Retinal pigment epithelial cell (primary cell): Measurements from ENCODE around the gene APOOL.
A peak's percentile ranks its signal among the peaks of the same experiment; 100 is the strongest.
"Not testable (repeated sequence)": the region's sequence is repeated elsewhere in the genome, so short reads cannot be mapped to it uniquely, and the experiment has no call there.

ENCODE experiments used
- DNase-seq: peaks from one replicate; pipeline ENCODE4 v3.0.0-alpha.2; 2010; ENCODE audit warnings: low read depth
- H3K4me3 ChIP-seq: 2 replicates; pipeline ENCODE4 v1.5.1; 2011; ENCODE audit warnings: mild to moderate bottlenecking, low read length, control low read depth, moderate library complexity
- CTCF ChIP-seq: conservative IDR thresholded peaks from 2 replicates; pipeline ENCODE4 v1.5.1; 2011; ENCODE audit warnings: low read depth, low read length, control low read depth, inconsistent platforms

The APOOL gene

GRCh38 chrX:85029043-85029442, 25.4 kb downstream of the APOOL start:
- no peak overlapping the region for H3K4me3 ChIP-seq
- no peak for DNase-seq
- TF ChIP-seq CTCF, result no peak

GRCh38 chrX:85031505-85031904, 27.8 kb downstream of the APOOL start:
- no peak for DNase-seq
- no peak overlapping the region for H3K4me3 ChIP-seq
- TF ChIP-seq CTCF, result no peak

GRCh38 chrX:85037114-85037513, 33.4 kb downstream of the APOOL start:
- no peak for TF ChIP-seq CTCF
- no peak for DNase-seq

DNA sequence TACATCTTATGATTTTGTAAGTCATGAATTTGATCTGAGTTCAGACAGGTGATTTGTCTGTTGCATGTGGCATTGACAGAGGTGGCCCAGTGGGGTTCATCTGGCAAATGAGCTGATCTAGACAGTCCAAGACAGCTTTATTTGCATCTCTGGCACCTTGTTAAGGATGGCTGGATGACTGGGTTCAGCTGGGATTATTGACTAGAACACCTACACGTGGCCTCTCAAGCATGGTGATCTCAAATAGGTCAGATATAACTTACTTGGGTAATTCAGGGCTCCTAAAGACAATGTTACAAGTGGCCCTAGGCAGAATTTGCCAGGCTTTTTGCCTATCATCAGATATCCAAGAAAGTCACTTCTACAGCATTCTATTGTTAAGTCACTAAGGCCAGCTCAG, 48.0 kb downstream of the APOOL start:
- no peak for DNase-seq
- H3K4me3 ChIP-seq, result no peak overlapping the region
- TF ChIP-seq CTCF, result no peak

More at GRCh38 chrX:85037114-85037513, 33.4 kb downstream of the APOOL start:
- no peak overlapping the region for H3K4me3 ChIP-seq

GRCh38 chrX:85052205-85052604, 48.5 kb downstream of the APOOL start:
- peak; percentile 17 for DNase-seq
- TF ChIP-seq CTCF, result no peak
- no peak overlapping the region for H3K4me3 ChIP-seq

- no peak overlapping the region for H3K4me3 ChIP-seq
- DNase-seq, result peak; percentile 75
- peak; percentile 36 for TF ChIP-seq CTCF
Measured at GRCh38 chrX:85052636-85053343, 49.1 kb downstream of the APOOL start.

DNA sequence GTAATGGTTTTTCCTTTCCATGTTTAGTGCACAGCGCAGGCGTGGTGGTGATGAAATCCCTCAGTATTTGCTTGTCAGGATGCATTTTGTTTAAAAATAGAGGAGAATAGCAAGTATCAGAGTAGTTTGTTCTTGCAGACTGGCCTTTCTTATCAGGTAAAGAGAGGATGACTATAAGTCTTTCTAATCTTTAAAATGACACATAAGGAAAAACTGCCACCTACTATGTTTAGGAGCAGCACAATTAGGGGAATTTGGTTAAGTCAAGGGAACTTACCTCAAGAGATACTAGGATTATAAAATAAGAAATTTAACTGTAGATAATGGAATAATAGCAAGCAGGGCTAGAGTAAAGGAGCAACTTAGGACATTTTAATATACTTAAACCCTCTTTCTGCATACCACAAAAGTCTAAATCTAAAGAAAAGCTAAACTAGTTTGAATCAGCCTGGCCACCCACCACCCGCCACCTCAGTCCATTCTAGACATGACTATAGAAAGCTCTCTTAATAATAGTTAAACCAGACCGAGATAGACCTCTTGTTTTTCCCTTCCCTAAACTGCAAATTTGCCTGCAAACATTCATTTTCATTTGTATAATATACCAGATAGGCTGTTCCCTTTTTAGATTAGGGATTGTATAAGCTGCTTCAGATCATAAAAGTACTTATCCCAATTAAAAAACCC, 62.0 kb downstream of the APOOL start:
- no peak for DNase-seq
- no peak overlapping the region for H3K4me3 ChIP-seq
- TF ChIP-seq CTCF, result no peak

GRCh38 chrX:85077247-85077646, 73.6 kb downstream of the APOOL start:
- DNase-seq, H3K4me3 ChIP-seq: not testable (repeated sequence)
